OCI-LY3 (cell line): Measurements from ENCODE around the gene WFIKKN2.

Experiments
- H2AFZ ChIP-seq: fragments of 200-600, 300-600 bp; shearing (Covaris generic); 2 replicates; pipeline ENCODE4 v1.6.0; 2014; ENCODE audit warnings: antibody characterized with exemption, low read depth, low read length
- H3K27ac ChIP-seq: fragments of 200-600, 300-600 bp; sonication (generic); 2 replicates; pipeline ENCODE4 v1.5.1; 2014; ENCODE audit warnings: mild to moderate bottlenecking, low read length, moderate library complexity, mixed read lengths
- H3K27me3 ChIP-seq: fragments of 200-600, 300-600 bp; sonication (generic); 2 replicates; pipeline ENCODE4 v1.6.1; 2014; ENCODE audit warnings: low read depth, low read length, mixed read lengths
- H3K36me3 ChIP-seq: fragments of 200-600, 300-600 bp; sonication (generic); replicated peaks from 2 replicates; pipeline ENCODE3; 2014; ENCODE audit warnings: low read depth, low read length, mixed read lengths
- H3K4me1 ChIP-seq: fragments of 300-600, 200-600 bp; sonication (generic); 2 replicates; pipeline ENCODE4 v1.6.1; 2014; ENCODE audit warnings: low read length, mixed read lengths
- H3K4me2 ChIP-seq: fragments of 200-600, 300-600 bp; sonication (generic); 2 replicates; pipeline ENCODE4 v1.6.1; 2014; ENCODE audit warnings: low read length, mixed read lengths
- H3K4me3 ChIP-seq: fragments of 300-600, 200-600 bp; sonication (generic); 2 replicates; pipeline ENCODE4 v1.5.1; 2014; ENCODE audit warnings: antibody characterized with exemption, mild to moderate bottlenecking, low read length, moderate library complexity
- H3K79me2 ChIP-seq: fragments of 300-600, 200-600 bp; shearing (Covaris generic); 2 replicates; pipeline ENCODE4 v1.6.1; 2014; ENCODE audit warnings: mild to moderate bottlenecking, low read length, mixed read lengths
- H3K9ac ChIP-seq: fragments of 300-600, 200-600 bp; shearing (Covaris generic); 2 replicates; pipeline ENCODE4 v1.6.0; 2014; ENCODE audit warnings: mild to moderate bottlenecking, low read length, moderate library complexity
- H3K9me3 ChIP-seq: fragments of 200-600, 300-600 bp; shearing (Covaris generic); 2 replicates; pipeline ENCODE4 v1.6.1; 2014; ENCODE audit warnings: low read length, mixed read lengths; ENCODE audit not compliant: insufficient read depth
- H4K20me1 ChIP-seq: fragments of 200-600, 300-600 bp; sonication (generic); 2 replicates; pipeline ENCODE4 v1.6.1; 2016; ENCODE audit warnings: low read length, mixed read lengths; ENCODE audit not compliant: insufficient read depth
- EZH2phosphoT487 ChIP-seq: fragments of 200-600 bp; shearing (Covaris generic); IDR thresholded peaks from 2 replicates; pipeline ENCODE4 v1.6.1; 2018; ENCODE audit warnings: antibody characterized with exemption, mixed run types, low read depth
- TF ChIP-seq, protein P1 (sequence below): fragments of 200-600, 300-600 bp; sonication (generic); IDR thresholded peaks from 2 replicates; pipeline ENCODE4 v1.5.1; 2014; ENCODE audit warnings: antibody characterized with exemption, low read length, low read depth

Gene WFIKKN2

DNA sequence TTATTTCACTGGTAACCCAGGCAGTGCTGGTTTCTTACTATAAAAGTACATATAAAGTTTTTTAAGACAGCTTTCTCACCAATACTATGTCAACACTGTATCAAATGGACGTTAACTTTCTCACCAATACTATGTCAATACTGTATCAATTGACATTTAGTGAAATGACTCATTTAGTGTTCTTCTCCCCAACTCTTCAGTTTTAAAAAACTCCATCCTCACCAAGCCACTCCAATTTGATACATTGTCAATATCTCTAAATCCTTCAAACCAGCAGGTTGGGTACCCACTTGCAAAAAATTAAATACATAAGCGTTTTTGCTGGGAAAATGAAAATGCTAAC is 25.9 kb downstream of the WFIKKN2 start:
- TF ChIP-seq, protein P1, sequence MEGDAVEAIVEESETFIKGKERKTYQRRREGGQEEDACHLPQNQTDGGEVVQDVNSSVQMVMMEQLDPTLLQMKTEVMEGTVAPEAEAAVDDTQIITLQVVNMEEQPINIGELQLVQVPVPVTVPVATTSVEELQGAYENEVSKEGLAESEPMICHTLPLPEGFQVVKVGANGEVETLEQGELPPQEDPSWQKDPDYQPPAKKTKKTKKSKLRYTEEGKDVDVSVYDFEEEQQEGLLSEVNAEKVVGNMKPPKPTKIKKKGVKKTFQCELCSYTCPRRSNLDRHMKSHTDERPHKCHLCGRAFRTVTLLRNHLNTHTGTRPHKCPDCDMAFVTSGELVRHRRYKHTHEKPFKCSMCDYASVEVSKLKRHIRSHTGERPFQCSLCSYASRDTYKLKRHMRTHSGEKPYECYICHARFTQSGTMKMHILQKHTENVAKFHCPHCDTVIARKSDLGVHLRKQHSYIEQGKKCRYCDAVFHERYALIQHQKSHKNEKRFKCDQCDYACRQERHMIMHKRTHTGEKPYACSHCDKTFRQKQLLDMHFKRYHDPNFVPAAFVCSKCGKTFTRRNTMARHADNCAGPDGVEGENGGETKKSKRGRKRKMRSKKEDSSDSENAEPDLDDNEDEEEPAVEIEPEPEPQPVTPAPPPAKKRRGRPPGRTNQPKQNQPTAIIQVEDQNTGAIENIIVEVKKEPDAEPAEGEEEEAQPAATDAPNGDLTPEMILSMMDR = no peak
- TF ChIP-seq EZH2phosphoT487 = no peak
- no peak overlapping the region for H3K4me2 ChIP-seq
- no peaks in the 10 kb centered on the region for H3K9me3 ChIP-seq
- peaks cover 32% of the 10 kb centered on the region for H3K79me2 ChIP-seq
- no peak overlapping the region for H3K9ac ChIP-seq
- no peak overlapping the region for H3K4me3 ChIP-seq
- peaks cover 8% of the 10 kb centered on the region for H3K4me1 ChIP-seq
- peaks cover 4% of the 10 kb centered on the region; the same call in 1 of the 2 replicates for H3K27me3 ChIP-seq
- H3K27ac ChIP-seq = no peak overlapping the region
- H2AFZ ChIP-seq = no peak overlapping the region
- peaks cover 15% of the 10 kb centered on the region for H3K36me3 ChIP-seq
- peaks cover 19% of the 10 kb centered on the region for H4K20me1 ChIP-seq

DNA sequence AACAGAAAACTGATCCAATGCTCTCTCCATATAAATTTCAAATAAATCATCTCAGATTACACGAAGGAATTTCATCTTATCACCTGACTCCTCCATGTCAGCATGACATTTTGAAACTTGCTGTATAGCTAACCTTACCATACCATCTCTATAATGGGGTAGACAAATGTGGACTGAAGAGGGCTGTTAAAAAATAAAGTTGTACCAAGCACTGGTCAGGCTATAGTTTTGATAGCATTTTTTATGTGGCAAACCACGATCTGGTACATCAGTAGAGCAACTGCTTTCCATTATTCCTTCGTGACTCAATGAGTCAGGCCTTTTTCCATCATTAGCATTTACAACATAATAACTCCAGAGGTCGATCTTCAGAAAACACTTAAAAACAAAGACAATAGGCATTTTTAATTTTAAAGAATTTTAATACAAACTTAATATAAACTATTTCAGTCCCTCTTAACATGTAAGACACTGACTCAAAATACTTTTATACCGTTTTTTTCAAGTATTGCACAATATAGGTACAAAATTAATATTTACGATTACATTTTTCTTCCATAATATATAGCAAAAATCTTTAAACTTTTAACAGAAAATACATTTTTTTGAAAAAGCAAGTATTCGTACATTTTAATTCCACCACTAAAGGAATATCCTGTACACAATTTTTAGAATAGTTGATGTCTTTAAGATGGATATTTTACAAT is 26.6 kb downstream of the WFIKKN2 start:
- Histone ChIP-seq H2AFZ (no peak overlapping the region), H3K9me3 (no peaks in the 10 kb centered on the region), H3K4me1 (peaks cover 8% of the 10 kb centered on the region), H3K36me3 (peaks cover 15% of the 10 kb centered on the region), H3K4me3 (no peak overlapping the region), H3K9ac (no peak overlapping the region), H3K27me3 (no peaks in the 10 kb centered on the region), H3K27ac (no peak overlapping the region), H3K79me2 (peaks cover 32% of the 10 kb centered on the region), H4K20me1 (peaks cover 19% of the 10 kb centered on the region), H3K4me2 (no peak overlapping the region)
- TF ChIP-seq EZH2phosphoT487 = no peak
- TF ChIP-seq, protein P1 = no peak

DNA sequence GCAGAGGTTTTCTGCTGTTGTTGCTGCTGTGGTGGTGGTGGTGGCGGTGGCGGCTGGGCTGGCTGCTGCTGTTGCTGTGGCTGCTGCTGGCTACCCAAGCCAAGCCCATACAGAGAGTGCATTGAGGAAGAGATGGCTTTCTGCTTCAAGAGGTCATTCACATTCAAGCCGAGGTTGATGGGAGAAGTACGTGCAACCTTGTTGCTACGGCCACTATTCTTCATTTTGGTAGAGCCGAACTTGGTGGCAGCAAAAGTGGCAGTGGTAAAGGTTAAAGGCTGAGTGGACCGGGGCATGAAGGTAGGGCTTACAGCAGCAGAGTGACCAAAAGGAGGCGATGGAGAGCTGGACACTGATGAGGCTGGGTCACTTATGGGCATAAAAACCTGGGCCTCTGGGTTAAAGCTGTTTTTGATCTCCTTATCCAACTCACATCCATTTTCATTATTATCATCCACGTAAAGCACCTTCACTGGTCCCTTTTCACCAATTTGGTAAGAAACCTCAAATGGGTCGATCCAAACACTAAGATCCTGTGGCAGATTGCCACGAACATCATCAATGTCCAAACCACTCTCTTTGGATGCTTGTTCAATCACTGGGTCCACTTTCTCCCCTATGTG is 27.9 kb downstream of the WFIKKN2 start:
- H3K4me2 ChIP-seq = no peak overlapping the region
- H2AFZ ChIP-seq = no peak overlapping the region
- no peaks in the 10 kb centered on the region for H3K9me3 ChIP-seq
- H3K4me1 ChIP-seq = peaks cover 14% of the 10 kb centered on the region
- no peak overlapping the region for H3K27ac ChIP-seq
- no peak for TF ChIP-seq EZH2phosphoT487
- TF ChIP-seq, protein P1 = peak; percentile 46
- H3K36me3 ChIP-seq = peaks cover 15% of the 10 kb centered on the region
- peaks cover 32% of the 10 kb centered on the region for H3K79me2 ChIP-seq
- H3K4me3 ChIP-seq = no peak overlapping the region
- no peak overlapping the region for H3K9ac ChIP-seq
- H4K20me1 ChIP-seq = peaks cover 19% of the 10 kb centered on the region
- no peaks in the 10 kb centered on the region for H3K27me3 ChIP-seq

DNA sequence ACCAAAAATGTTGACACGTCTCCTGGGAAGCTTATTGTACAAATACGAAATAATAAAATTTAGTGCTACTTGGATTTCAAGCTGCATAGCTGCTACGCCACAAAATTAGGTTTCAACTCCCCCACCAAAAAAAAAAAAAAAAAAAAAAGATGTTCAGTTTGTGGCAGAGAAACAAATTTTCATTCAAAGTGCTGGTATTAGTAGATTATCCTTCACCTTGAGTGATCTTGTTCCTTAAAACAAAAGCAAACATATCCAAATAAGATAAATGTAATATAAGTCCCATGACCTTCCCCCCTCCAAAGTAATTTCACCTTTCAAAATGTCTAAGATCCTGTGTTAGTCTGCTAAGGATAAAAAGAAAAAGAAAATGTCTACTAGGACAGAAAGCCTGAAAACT is 28.5 kb downstream of the WFIKKN2 start:
- no peak overlapping the region for H3K9ac ChIP-seq
- H3K36me3 ChIP-seq = peaks cover 15% of the 10 kb centered on the region
- H3K4me2 ChIP-seq = peak overlapping the region; percentile 81
- H3K27ac ChIP-seq = no peak overlapping the region
- H3K79me2 ChIP-seq = peaks cover 32% of the 10 kb centered on the region
- peaks cover 19% of the 10 kb centered on the region for H4K20me1 ChIP-seq
- H3K27me3 ChIP-seq = no peaks in the 10 kb centered on the region
- no peak overlapping the region for H2AFZ ChIP-seq
- TF ChIP-seq, protein P1 = no peak
- no peak for TF ChIP-seq EZH2phosphoT487
- H3K4me1 ChIP-seq = peaks cover 16% of the 10 kb centered on the region
- no peaks in the 10 kb centered on the region for H3K9me3 ChIP-seq
- peak overlapping the region; percentile 90; the same call in 1 of the 2 replicates for H3K4me3 ChIP-seq
